PC-3 (cell line): Measurements from ENCODE around the gene SF3B1.

ENCODE experiments used
- CTCF ChIP-seq: fragments of 300-600 bp; sonication (generic); conservative IDR thresholded peaks from 2 replicates; pipeline ENCODE4 v1.5.1; 2017; ENCODE audit warnings: antibody characterized with exemption, low read depth, mild to moderate bottlenecking, low read length
- EZH2 ChIP-seq: fragments of 300-600 bp; sonication (generic); IDR thresholded peaks from one replicate; pipeline ENCODE4 v1.6.1; 2017; ENCODE audit warnings: antibody characterized with exemption, mild to moderate bottlenecking, low read length; ENCODE audit not compliant: unreplicated experiment

- TF ChIP-seq CTCF (no peak), EZH2 (no peak)
Observed at GRCh38 chr2:197348721-197349360, 86.0 kb downstream of the SF3B1 start.
